ENCODE data around the gene RBAK. TPM values are rescaled to one million over a fixed set of nuclear protein-coding genes. Genes with fewer than 3 reads are reported as not detected.

The RBAK gene
- total RNA-seq (1 to 10 TPM; 5.3 to 7.2 TPM), polyA plus RNA-seq (1 to 10 TPM; 1.7 to 2.1 TPM)

GRCh38 chr7:5045558-5046396 lies at the start of gene RBAK:
Gene RBAK, plus strand, starts transcription at chr7:5045860. Its CDS starts 2,217 bp downstream, at chr7:5048077.
- WGBS: under 1% methylated on average over 69 of the region's 69 CpGs

More at GRCh38 chr7:5045558-5046396, at the start of gene RBAK:
- Histone ChIP-seq H3K27ac (ENCODE audit: low read depth in 1 of 2, low read length in 2 of 2) (peak within 1 kb of the TSS; percentile 64 to 78), H3K9ac (ENCODE audit: low read depth in 1 of 2, low read length in 2 of 2) (peak within 1 kb of the TSS; percentile 47 to 53), H3K36me3 (ENCODE audit: control insufficient read depth in 4 of 4, insufficient read depth in 3 of 4, low read depth in 1 of 4, low read length in 3 of 4) (peaks cover 4 to 18% (median 11%) of the 10 kb centered on the region in 4 donors), H3K9me3 (ENCODE audit: control insufficient read depth in 4 of 4, low read length in 3 of 4) (no peaks in the 10 kb centered on the region), H3K27me3 (ENCODE audit: control insufficient read depth in 4 of 4, insufficient read depth in 4 of 4, low read length in 3 of 4) (no peaks in the 10 kb centered on the region), H3K4me1 (ENCODE audit: control insufficient read depth in 4 of 4, insufficient read depth in 4 of 4, low read length in 3 of 4) (peaks cover 0 to 6% (median 2%) of the 10 kb centered on the region in 4 donors), H3K4me3 (ENCODE audit: low read depth in 1 of 3, low read length in 3 of 3) (peak within 1 kb of the TSS; percentile 45 to 91 (median 74))
- TF ChIP-seq GABPA (IDR thresholded peaks at IDR 0.05 in 1 of 2, conservative IDR thresholded peaks at IDR 0.05 in 1 of 2) (peak; percentile 72 to 93), FOXA1 (IDR thresholded peaks at IDR 0.05) (peak; percentile 24), FOXA2 (IDR thresholded peaks at IDR 0.05) (no peak), HNF4A (conservative IDR thresholded peaks at IDR 0.05) (peak; percentile 56 to 80), RXRA (IDR thresholded peaks at IDR 0.05) (peak; percentile 91 to 97), RAD21 (IDR thresholded peaks at IDR 0.05) (peak in 1 of 2 donors; percentile 13), TAF1 (conservative IDR thresholded peaks at IDR 0.05) (no peak), YY1 (IDR thresholded peaks at IDR 0.05) (peak; percentile 78), SP1 (IDR thresholded peaks at IDR 0.05) (peak; percentile 80), HNF4G (IDR thresholded peaks at IDR 0.05) (no peak), REST (IDR thresholded peaks at IDR 0.05) (peak; percentile 49), NR2F2 (IDR thresholded peaks at IDR 0.05) (peak; percentile 59), ZBTB33 (IDR thresholded peaks at IDR 0.05) (peak; percentile 83), JUND (IDR thresholded peaks at IDR 0.05) (peak; percentile 13 to 47), EGR1 (IDR thresholded peaks at IDR 0.05; ENCODE audit: low read depth in 2 of 2) (peak; percentile 36 to 55), ATF3 (IDR thresholded peaks at IDR 0.05) (no peak), CTCF (IDR thresholded peaks at IDR 0.05; ENCODE audit: low read depth, low read length, missing input control) (no peak), MAX (IDR thresholded peaks at IDR 0.05) (peak; percentile 92)
- DNase-seq (ENCODE audit: low spot score): peak; percentile 91
